ENCODE results near the gene KRT73. TPM values are rescaled to one million over a fixed set of nuclear protein-coding genes. Genes with fewer than 3 reads are reported as not detected.
A peak's percentile ranks its signal among the peaks of the same experiment; 100 is the strongest.

KRT73 gene
- total RNA-seq, 1 experiment from 2014 or later = not detected

DNA sequence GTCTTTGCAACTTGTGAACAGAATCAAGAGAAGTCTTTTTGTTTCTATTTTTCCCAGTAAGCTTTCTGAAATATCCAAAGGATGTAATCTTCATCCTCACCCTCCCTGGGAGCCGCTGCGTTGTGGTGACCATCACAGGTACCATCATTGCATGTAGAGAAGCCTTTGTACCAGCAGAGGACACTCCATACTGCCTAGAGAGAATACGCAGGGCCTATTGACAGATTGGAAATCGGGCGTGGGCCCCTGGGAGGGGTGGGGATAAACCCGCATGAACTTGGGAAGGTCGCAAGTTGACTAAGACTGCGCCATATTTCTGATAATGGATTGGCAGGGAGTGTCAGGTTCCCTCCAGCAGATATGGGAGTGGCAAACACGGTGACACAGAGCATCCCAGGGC is 49.1 kb upstream of the KRT73 start:
- H3K4me1 Mint-ChIP-seq = no peaks in the 10 kb centered on the region
- no peak overlapping the region for H3K27ac Mint-ChIP-seq
- ChIA-PET POLR2A (no interaction called here), CTCF (interaction anchor here (0.7 to 3.7 kb wide), 12 partner anchors 24 to 314 kb away, joined by 3 to 22 read pairs (median 4); partner anchors contain the start of gene KRT8)
- H3K4me3 Mint-ChIP-seq = no peak overlapping the region
- peak; percentile 75 for ATAC-seq
- no peak for TF ChIP-seq ZNF121 (CRISPR knock-in tag; IDR thresholded peaks at IDR 0.05)
- H3K27me3 Mint-ChIP-seq (ENCODE audit: low read depth) = peaks cover 2% of the 10 kb centered on the region; the same call in 1 of the 2 replicates
- peak; percentile 24 for DNase-seq (ENCODE audit: low spot score)
- H3K9me3 Mint-ChIP-seq = no peaks in the 10 kb centered on the region
- no peaks in the 10 kb centered on the region for H3K36me3 Mint-ChIP-seq

DNA sequence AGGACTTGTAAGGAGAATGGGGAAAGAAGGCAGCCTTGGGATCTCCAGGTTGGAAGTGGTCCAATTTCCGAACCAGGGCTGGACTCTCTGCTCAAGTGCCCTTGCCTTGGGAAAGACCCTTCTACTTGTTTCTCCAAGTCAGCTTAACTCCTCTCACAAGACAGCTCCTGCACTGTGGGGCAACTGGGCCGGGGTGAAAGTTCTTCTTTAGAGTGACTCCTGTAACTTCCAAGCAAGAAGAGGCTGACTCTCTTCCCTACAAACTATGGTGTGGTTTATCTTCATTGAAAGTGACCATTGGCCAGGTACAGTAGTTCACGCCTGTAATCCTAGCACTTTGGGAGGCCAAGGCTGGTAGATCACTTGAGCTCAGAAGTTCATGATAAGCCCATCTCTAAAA is 48.1 kb upstream of the KRT73 start:
- no peaks in the 10 kb centered on the region for H3K36me3 Mint-ChIP-seq
- peaks cover 2% of the 10 kb centered on the region; the same call in 1 of the 2 replicates for H3K27me3 Mint-ChIP-seq (ENCODE audit: low read depth)
- DNase-seq (ENCODE audit: low spot score) = no peak
- H3K9me3 Mint-ChIP-seq = no peaks in the 10 kb centered on the region
- no peaks in the 10 kb centered on the region for H3K4me1 Mint-ChIP-seq
- POLR2A ChIA-PET = no interaction called here
- TF ChIP-seq ERG (CRISPR knock-in tag; IDR thresholded peaks at IDR 0.05) (no peak), TP53 (CRISPR knock-in tag; IDR thresholded peaks at IDR 0.05) (no peak), NR1H2 (CRISPR knock-in tag; IDR thresholded peaks at IDR 0.05) (no peak), PRRX2 (CRISPR knock-in tag; IDR thresholded peaks at IDR 0.05) (no peak), ZNF121 (CRISPR knock-in tag; IDR thresholded peaks at IDR 0.05) (no peak), NFATC4 (CRISPR knock-in tag; IDR thresholded peaks at IDR 0.05) (no peak), ARID4B (CRISPR knock-in tag; IDR thresholded peaks at IDR 0.05; ENCODE audit: borderline replicate concordance) (no peak)
- TF ChIP-seq, protein P1, sequence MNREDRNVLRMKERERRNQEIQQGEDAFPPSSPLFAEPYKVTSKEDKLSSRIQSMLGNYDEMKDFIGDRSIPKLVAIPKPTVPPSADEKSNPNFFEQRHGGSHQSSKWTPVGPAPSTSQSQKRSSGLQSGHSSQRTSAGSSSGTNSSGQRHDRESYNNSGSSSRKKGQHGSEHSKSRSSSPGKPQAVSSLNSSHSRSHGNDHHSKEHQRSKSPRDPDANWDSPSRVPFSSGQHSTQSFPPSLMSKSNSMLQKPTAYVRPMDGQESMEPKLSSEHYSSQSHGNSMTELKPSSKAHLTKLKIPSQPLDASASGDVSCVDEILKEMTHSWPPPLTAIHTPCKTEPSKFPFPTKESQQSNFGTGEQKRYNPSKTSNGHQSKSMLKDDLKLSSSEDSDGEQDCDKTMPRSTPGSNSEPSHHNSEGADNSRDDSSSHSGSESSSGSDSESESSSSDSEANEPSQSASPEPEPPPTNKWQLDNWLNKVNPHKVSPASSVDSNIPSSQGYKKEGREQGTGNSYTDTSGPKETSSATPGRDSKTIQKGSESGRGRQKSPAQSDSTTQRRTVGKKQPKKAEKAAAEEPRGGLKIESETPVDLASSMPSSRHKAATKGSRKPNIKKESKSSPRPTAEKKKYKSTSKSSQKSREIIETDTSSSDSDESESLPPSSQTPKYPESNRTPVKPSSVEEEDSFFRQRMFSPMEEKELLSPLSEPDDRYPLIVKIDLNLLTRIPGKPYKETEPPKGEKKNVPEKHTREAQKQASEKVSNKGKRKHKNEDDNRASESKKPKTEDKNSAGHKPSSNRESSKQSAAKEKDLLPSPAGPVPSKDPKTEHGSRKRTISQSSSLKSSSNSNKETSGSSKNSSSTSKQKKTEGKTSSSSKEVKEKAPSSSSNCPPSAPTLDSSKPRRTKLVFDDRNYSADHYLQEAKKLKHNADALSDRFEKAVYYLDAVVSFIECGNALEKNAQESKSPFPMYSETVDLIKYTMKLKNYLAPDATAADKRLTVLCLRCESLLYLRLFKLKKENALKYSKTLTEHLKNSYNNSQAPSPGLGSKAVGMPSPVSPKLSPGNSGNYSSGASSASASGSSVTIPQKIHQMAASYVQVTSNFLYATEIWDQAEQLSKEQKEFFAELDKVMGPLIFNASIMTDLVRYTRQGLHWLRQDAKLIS (CRISPR knock-in tag; IDR thresholded peaks at IDR 0.05; ENCODE audit: borderline replicate concordance) = no peak
- H3K27ac Mint-ChIP-seq = no peak overlapping the region
- H3K4me3 Mint-ChIP-seq = no peak overlapping the region
- CTCF ChIA-PET = interaction anchor here (0.7 to 3.7 kb wide), 7 partner anchors 25 to 994 kb away, joined by 3 to 22 read pairs (median 4); no protein-coding TSS in a partner anchor
- ATAC-seq = no peak

DNA sequence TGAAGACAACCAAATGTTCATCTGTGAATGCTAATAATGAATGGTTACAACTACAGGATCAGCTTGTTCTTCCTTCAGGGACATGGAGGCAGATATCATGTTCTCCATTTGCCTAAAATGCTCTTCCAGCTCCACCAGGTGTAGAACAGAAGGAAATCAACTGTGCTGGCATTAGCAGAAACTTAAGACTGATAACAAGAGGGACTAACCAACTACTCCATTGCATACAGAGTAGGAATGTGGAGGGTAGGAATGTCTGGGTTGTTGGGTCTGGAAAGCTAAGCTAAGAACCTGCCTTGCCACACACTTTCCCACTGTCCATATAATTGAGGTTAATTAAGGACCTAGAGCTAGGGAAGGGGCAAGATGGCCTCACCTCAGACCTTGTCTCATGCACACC is 45.1 kb upstream of the KRT73 start:
- POLR2A ChIA-PET = no interaction called here
- Mint-ChIP-seq H3K4me3 (no peak overlapping the region), H3K27me3 (ENCODE audit: low read depth) (no peaks in the 10 kb centered on the region), H3K9me3 (no peaks in the 10 kb centered on the region), H3K4me1 (no peaks in the 10 kb centered on the region), H3K36me3 (no peaks in the 10 kb centered on the region), H3K27ac (no peak overlapping the region)
- DNase-seq (ENCODE audit: low spot score) = no peak
- TF ChIP-seq ETV6 (CRISPR knock-in tag; IDR thresholded peaks at IDR 0.05) (no peak), SMAD4 (CRISPR knock-in tag; IDR thresholded peaks at IDR 0.05) (no peak), MYBL2 (CRISPR knock-in tag; IDR thresholded peaks at IDR 0.05) (no peak), CREM (CRISPR knock-in tag; IDR thresholded peaks at IDR 0.05) (no peak), RORB (CRISPR knock-in tag; IDR thresholded peaks at IDR 0.05) (no peak), ZNF138 (CRISPR knock-in tag; conservative IDR thresholded peaks at IDR 0.05) (no peak), ZBTB43 (CRISPR knock-in tag; IDR thresholded peaks at IDR 0.05) (no peak)
- TF ChIP-seq, protein P2, sequence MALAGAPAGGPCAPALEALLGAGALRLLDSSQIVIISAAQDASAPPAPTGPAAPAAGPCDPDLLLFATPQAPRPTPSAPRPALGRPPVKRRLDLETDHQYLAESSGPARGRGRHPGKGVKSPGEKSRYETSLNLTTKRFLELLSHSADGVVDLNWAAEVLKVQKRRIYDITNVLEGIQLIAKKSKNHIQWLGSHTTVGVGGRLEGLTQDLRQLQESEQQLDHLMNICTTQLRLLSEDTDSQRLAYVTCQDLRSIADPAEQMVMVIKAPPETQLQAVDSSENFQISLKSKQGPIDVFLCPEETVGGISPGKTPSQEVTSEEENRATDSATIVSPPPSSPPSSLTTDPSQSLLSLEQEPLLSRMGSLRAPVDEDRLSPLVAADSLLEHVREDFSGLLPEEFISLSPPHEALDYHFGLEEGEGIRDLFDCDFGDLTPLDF (CRISPR knock-in tag; IDR thresholded peaks at IDR 0.05) = no peak
- TF ChIP-seq, protein P3, sequence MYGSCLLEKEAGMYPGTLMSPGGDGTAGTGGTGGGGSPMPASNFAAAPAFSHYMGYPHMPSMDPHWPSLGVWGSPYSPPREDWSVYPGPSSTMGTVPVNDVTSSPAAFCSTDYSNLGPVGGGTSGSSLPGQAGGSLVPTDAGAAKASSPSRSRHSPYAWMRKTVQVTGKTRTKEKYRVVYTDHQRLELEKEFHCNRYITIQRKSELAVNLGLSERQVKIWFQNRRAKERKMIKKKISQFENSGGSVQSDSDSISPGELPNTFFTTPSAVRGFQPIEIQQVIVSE (CRISPR knock-in tag; IDR thresholded peaks at IDR 0.05; ENCODE audit: borderline replicate concordance) = no peak
- TF ChIP-seq, protein P4, sequence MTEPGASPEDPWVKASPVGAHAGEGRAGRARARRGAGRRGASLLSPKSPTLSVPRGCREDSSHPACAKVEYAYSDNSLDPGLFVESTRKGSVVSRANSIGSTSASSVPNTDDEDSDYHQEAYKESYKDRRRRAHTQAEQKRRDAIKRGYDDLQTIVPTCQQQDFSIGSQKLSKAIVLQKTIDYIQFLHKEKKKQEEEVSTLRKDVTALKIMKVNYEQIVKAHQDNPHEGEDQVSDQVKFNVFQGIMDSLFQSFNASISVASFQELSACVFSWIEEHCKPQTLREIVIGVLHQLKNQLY (CRISPR knock-in tag; IDR thresholded peaks at IDR 0.05) = no peak
- no peak for ATAC-seq
- CTCF ChIA-PET = interaction anchor here (0.9 kb wide), 1 partner anchor 207 kb away, joined by 3 read pairs; no protein-coding TSS in a partner anchor
